Adipocyte (in vitro differentiated cells): Measurements from ENCODE around the gene SSTR4.

Source experiments
- DNase-seq: peaks from one replicate; pipeline ENCODE4 v3.0.0-alpha.2; 2015; ENCODE audit warnings: low read depth
- H3K27me3 ChIP-seq: replicated peaks from 2 replicates; pipeline ENCODE4 v1.7.0; 2013; ENCODE audit warnings: mild to moderate bottlenecking, low read length, moderate library complexity; ENCODE audit not compliant: control insufficient read depth, insufficient read depth
- H3K36me3 ChIP-seq: 2 replicates; pipeline ENCODE4 v1.7.0; 2013; ENCODE audit warnings: low read length, mild to moderate bottlenecking, moderate library complexity; ENCODE audit not compliant: control insufficient read depth, insufficient read depth, severe bottlenecking
- H3K4me1 ChIP-seq: 2 replicates; pipeline ENCODE4 v1.7.0; 2013; ENCODE audit warnings: mild to moderate bottlenecking, low read length, moderate library complexity; ENCODE audit not compliant: control insufficient read depth, insufficient read depth
- H3K4me3 ChIP-seq: 2 replicates; pipeline ENCODE4 v1.7.0; 2013; ENCODE audit warnings: mild to moderate bottlenecking, low read length, moderate library complexity
- H3K9ac ChIP-seq: 2 replicates; pipeline ENCODE4 v1.7.0; 2013; ENCODE audit warnings: mild to moderate bottlenecking, low read length, moderate library complexity
- H3K9me3 ChIP-seq: 2 replicates; pipeline ENCODE4 v1.7.0; 2013; ENCODE audit warnings: mild to moderate bottlenecking, low read length, moderate library complexity; ENCODE audit not compliant: control insufficient read depth

SSTR4 gene

DNA sequence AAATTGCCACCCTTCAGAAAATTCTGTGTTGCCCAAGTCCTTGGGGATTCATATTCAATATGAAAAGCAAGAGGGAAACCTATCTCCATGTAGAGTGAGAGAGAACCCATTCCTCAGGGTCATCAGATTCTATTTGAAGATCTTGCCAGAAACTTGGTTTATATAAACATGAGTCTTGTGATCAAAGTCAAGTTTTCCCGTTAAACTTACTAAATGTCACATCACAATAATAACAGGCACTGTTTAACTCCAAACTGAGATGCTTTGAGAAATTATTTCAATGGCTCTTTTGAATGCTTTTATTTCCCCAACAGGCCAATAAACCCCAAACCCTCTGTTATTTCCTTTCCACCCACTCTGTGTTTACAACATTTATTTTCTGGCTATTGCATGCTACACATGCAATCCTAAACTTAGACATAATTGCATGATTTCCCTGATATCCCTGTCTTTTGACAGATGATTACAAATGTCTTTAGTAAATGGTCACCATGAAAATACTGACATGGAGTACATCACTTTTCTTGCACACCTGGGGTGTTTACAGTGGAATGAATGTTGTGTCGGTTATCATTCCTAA, 31.1 kb upstream of the SSTR4 start:
- Histone ChIP-seq H3K36me3 (no peaks in the 10 kb centered on the region), H3K4me1 (no peaks in the 10 kb centered on the region), H3K27me3 (peaks cover 18% of the 10 kb centered on the region), H3K9me3 (no peaks in the 10 kb centered on the region), H3K4me3 (no peak overlapping the region), H3K9ac (no peak overlapping the region)
- DNase-seq, result no peak

DNA sequence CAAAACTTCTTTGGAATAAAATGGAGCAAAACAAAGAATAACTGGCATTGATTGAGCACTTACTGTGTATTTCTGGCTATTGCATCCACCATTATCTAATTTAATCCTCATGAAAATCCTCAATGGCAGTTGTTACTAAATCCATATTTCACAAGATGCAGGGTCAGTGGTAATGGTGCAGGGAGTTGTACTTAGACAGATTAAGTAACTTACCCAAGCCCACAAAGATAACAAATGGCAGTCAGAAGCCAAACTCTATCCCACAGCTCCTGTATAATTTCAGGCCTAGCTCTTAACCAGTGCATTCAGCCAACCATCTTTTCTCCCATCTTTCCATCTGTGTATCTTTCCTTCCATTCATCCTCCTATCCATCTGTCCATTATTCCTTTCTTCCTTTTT, 29.3 kb upstream of the SSTR4 start:
- Histone ChIP-seq H3K4me3 (no peak overlapping the region), H3K9ac (no peak overlapping the region), H3K36me3 (no peaks in the 10 kb centered on the region), H3K9me3 (no peaks in the 10 kb centered on the region), H3K27me3 (peaks cover 20% of the 10 kb centered on the region), H3K4me1 (no peaks in the 10 kb centered on the region)
- DNase-seq, result no peak

GRCh38 chr20:23007462-23007861, 27.6 kb upstream of the SSTR4 start:
- Histone ChIP-seq H3K36me3 (no peaks in the 10 kb centered on the region), H3K9ac (no peak overlapping the region), H3K9me3 (no peaks in the 10 kb centered on the region), H3K27me3 (peaks cover 16% of the 10 kb centered on the region), H3K4me3 (no peak overlapping the region), H3K4me1 (no peaks in the 10 kb centered on the region)
- DNase-seq, result no peak

- H3K9me3 ChIP-seq, result no peaks in the 10 kb centered on the region
Measured at GRCh38 chr20:23007886-23008655, 27.0 kb upstream of the SSTR4 start.

DNA sequence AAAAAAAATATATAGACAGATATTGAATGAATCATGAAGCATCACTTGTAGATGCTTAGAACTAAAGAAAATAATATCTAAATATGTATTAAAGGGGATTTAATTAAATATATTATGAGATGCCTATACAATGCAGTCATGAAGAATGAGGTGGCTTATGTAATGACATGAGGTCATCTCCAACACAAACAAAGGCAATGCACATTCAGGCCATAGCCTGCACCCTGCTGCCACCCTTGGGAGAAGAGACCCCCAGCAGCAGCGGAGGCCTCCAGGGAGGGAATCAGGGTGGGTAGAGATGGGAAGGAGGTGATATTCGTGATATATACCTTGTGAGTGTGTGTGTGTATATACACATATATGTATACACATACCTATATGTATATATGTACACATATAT, 26.4 kb upstream of the SSTR4 start:
- peaks cover 9% of the 10 kb centered on the region for H3K4me1 ChIP-seq
- H3K27me3 ChIP-seq, result peaks cover 17% of the 10 kb centered on the region
- no peak for DNase-seq
- no peak overlapping the region for H3K9ac ChIP-seq
- no peaks in the 10 kb centered on the region for H3K9me3 ChIP-seq
- no peaks in the 10 kb centered on the region for H3K36me3 ChIP-seq
- H3K4me3 ChIP-seq, result no peak overlapping the region

More at GRCh38 chr20:23007886-23008655, 27.0 kb upstream of the SSTR4 start:
- Histone ChIP-seq H3K36me3 (no peaks in the 10 kb centered on the region), H3K4me1 (peaks cover 4% of the 10 kb centered on the region), H3K9ac (no peak overlapping the region), H3K27me3 (peaks cover 17% of the 10 kb centered on the region), H3K4me3 (no peak overlapping the region)
- DNase-seq, result peak; percentile 21

- Histone ChIP-seq H3K4me1 (peaks cover 9% of the 10 kb centered on the region), H3K9me3 (no peaks in the 10 kb centered on the region), H3K36me3 (no peaks in the 10 kb centered on the region), H3K27me3 (peaks cover 21% of the 10 kb centered on the region), H3K9ac (no peak overlapping the region), H3K4me3 (no peak overlapping the region)
- peak; percentile 26 for DNase-seq
Measured at GRCh38 chr20:23009636-23010035, 25.5 kb upstream of the SSTR4 start.

DNA sequence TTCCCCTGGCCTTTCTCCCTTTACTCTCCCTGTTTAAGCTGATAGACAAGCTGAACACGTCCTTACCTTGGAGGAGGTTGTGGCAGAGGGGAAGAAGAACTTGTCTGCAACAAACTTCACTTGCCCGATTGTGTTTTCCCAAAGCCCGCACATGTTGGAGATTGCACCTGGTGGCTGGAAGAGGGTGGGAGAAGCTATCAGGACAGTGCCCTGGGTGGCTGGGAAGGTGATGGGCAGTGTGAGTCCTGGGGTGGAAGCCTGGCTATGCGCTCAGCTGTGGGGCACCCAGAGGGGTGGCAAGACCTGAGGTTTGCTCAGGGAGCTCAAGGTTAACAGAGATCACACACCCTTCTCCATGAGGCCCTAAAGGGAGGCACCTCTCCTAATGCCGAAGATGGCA, 25.0 kb upstream of the SSTR4 start:
- Histone ChIP-seq H3K9me3 (no peaks in the 10 kb centered on the region), H3K27me3 (peaks cover 22% of the 10 kb centered on the region), H3K4me3 (no peak overlapping the region), H3K9ac (no peak overlapping the region), H3K36me3 (no peaks in the 10 kb centered on the region), H3K4me1 (peaks cover 9% of the 10 kb centered on the region)
- DNase-seq, result no peak

- H3K4me3 ChIP-seq, result no peak overlapping the region
- H3K4me1 ChIP-seq, result peaks cover 9% of the 10 kb centered on the region
- no peak for DNase-seq
Measured at GRCh38 chr20:23011008-23011721, 23.9 kb upstream of the SSTR4 start.

GRCh38 chr20:23013429-23013828, 21.7 kb upstream of the SSTR4 start:
- DNase-seq, result no peak
- no peak overlapping the region for H3K4me3 ChIP-seq
- H3K9ac ChIP-seq, result no peak overlapping the region
- H3K4me1 ChIP-seq, result peaks cover 9% of the 10 kb centered on the region
- H3K9me3 ChIP-seq, result no peaks in the 10 kb centered on the region
- peaks cover 26% of the 10 kb centered on the region for H3K27me3 ChIP-seq
- no peaks in the 10 kb centered on the region for H3K36me3 ChIP-seq

More at GRCh38 chr20:23011008-23011721, 23.9 kb upstream of the SSTR4 start:
- Histone ChIP-seq H3K27me3 (peaks cover 26% of the 10 kb centered on the region), H3K9ac (no peak overlapping the region), H3K36me3 (no peaks in the 10 kb centered on the region), H3K9me3 (no peaks in the 10 kb centered on the region)

GRCh38 chr20:23017516-23017915, 17.6 kb upstream of the SSTR4 start:
- H3K9ac ChIP-seq, result no peak overlapping the region
- no peak for DNase-seq
- H3K4me3 ChIP-seq, result no peak overlapping the region
- no peaks in the 10 kb centered on the region for H3K9me3 ChIP-seq
- no peaks in the 10 kb centered on the region for H3K36me3 ChIP-seq
- peaks cover 9% of the 10 kb centered on the region for H3K4me1 ChIP-seq
- peaks cover 10% of the 10 kb centered on the region for H3K27me3 ChIP-seq

GRCh38 chr20:23018432-23018831, 16.7 kb upstream of the SSTR4 start:
- Histone ChIP-seq H3K4me1 (peaks cover 2% of the 10 kb centered on the region), H3K27me3 (peaks cover 9% of the 10 kb centered on the region), H3K36me3 (no peaks in the 10 kb centered on the region), H3K4me3 (no peak overlapping the region), H3K9ac (no peak overlapping the region), H3K9me3 (no peaks in the 10 kb centered on the region)
- no peak for DNase-seq
